Medulla oblongata (tissue), 1 donor: ENCODE measurements around the gene POLR1C.
A peak's percentile ranks its signal among the peaks of the same experiment; 100 is the strongest.
"Not testable (repeated sequence)": the region's sequence is repeated elsewhere in the genome, so short reads cannot be mapped to it uniquely, and the experiment has no call there.

Experiments
- DNase-seq: peaks from one replicate; pipeline ENCODE4 v3.0.0-alpha.2; 2015; ENCODE audit errors: extremely low spot score

POLR1C gene, protein sequence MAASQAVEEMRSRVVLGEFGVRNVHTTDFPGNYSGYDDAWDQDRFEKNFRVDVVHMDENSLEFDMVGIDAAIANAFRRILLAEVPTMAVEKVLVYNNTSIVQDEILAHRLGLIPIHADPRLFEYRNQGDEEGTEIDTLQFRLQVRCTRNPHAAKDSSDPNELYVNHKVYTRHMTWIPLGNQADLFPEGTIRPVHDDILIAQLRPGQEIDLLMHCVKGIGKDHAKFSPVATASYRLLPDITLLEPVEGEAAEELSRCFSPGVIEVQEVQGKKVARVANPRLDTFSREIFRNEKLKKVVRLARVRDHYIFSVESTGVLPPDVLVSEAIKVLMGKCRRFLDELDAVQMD

DNA sequence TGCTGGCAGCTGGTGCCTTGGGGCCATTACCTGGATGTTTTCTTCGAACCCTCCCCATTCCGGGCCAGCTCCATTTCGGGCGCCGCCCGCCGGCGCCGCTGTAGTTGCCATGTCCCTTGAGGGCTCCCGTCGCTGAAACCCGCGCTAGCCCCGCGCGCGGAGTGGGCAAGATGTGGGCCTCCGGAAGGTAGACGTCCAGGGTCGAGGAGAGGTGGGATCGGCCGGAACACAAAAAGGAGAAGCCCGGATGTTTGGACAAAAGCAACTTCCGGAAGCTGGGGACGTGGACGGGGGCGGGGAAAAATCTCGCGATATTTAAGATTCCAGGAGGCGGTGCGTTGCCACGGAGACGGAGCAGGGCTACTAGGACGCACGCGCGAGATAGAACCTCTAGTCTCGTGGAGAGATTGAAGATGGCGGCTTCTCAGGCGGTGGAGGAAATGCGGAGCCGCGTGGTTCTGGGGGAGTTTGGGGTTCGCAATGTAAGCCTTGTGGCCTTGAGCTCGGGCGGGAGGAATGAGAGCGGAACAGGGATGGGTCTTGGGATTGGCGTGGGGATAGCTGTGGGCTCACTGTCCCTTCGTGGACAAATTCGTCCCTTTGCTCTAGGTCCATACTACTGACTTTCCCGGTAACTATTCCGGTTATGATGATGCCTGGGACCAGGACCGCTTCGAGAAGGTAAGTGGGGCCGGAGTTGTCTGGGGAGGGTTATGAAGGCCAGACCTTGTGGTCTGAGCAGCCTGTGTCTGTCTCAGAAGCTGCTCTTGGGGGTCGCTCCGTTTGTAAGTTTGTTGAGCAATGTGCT lies at the start of gene POLR1C, which contains the start of gene YIPF3:
TSS of gene POLR1C (plus strand) at position 393 of the 808 bp plus-strand sequence. CDS start at position 414, 21 bp downstream.
TSS of gene YIPF3 (minus strand) at position 230 of the 808 bp plus-strand sequence. CDS start at position 111, 119 bp downstream.
- peak; percentile 99 for DNase-seq

DNA sequence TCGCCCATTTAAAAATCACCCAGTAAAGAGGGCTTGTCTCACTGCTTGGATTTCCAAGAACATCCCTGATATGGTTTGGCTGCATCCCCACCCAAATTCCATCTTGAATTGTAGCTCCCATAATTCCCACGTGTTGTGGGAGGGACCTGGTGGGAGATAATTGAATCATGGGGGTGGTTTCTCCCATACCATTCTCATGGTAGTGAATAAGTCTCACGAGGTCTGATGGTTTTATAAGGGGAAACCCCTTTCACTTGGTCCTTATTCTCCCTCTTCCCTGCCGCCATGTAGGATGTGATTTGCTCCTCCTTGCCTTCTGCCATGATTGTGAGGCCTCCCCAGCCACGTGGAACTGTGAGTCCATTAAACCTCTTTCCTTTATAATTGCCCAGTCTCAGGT lies 49.6 kb upstream of the POLR1C start:
- DNase-seq, result not testable (repeated sequence)

DNA sequence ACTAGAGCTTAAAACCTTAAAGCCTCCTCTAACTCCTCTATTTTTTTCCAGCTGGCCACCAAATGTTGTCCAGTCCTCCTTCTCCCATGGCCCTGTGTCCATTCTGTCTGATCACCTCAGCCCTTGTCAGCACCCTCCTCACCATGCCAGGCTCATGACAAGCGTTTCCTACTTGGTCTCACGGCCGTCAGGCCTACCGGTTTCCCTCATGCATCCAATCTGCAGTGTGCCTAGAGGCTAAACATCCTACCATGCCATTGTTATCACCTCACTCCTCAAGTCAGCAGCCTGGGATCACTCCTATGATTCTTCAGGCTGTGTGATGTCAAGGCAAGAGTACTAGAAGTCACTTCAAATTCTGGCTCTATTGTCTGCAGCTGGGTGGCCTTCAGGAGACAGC lies 49.1 kb upstream of the POLR1C start:
- no peak for DNase-seq

DNA sequence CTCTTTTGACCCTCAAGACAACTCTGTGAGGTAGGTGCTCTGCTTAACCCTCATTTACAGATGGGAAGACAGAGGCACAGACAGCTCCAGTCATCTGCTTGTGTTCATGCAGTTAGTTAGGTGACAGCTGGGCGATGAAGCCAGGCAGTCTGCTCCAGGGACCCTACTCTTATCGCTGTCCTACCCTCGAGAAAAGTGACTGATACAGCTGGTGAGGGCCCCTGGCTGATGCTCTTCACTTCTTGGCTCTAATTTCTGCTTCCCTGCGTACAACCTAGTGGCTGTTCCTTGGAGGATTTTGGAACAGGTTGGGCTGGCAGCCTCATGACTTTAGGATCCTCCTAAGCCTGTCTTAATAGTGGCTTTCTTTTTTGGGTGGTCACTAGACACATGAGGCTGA lies 48.6 kb upstream of the POLR1C start:
- no peak for DNase-seq

DNA sequence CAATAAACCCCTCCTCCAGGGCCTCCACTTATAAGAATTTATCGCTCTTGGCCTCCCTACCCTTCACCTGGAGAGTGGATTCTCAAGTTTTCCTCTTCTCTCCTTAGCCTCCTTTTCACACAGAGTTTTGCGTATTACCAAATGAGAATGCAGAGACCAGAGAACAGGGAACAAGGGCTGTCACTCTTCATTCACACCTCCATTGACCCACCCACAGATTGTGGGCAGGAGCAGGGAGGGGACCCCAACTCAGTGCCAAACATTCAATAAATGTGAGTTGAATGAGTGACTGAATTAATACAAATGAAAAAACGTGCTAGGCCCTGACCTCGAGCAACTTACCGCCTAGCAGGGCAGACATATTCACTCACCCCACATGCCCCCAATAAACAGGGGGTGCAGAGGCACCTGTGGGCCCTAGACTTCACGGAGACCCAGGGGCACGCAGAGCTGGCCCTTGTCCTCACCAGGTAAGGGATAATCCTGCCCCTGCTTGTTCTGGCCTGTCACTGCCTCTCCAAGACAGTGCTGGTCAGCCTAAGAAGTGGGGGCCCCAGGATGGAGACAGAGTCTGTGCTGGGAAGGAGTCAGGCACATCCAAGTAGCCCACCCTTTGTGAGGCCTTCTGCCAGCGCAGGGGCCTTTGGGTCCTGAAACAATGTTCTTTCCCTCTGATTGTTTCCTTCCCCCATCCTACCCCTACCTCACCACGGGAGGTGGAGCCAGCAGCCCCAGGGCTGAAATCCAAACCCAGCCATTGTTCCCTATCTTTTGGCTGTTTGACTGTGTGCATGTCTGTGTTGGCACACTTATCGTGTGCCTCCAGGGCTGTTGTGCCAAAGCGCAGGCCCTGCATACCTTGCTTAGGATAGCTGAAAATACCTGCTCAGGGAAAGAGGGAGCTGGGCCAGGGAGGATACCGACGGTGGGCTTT lies 47.9 kb upstream of the POLR1C start:
- no peak for DNase-seq

DNA sequence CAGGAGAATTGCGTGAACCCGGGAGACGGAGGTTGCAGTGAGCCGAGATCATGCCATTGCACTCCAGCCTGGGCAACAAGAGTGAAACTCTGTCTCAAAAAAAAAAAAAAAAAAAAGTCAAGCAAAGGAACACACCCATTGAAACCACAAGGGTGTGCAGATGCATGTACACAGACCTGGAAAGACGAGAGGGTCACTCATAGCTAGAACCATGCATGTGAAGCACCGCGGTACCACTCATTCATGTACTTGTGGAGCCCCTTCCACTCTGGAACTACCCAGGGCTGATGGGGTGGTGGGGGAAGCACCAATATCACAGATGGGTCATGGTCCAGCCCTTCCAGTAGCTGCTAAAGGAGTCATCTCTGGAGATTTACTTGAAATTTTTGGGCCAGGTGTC lies 46.9 kb upstream of the POLR1C start:
- DNase-seq, result no peak

DNA sequence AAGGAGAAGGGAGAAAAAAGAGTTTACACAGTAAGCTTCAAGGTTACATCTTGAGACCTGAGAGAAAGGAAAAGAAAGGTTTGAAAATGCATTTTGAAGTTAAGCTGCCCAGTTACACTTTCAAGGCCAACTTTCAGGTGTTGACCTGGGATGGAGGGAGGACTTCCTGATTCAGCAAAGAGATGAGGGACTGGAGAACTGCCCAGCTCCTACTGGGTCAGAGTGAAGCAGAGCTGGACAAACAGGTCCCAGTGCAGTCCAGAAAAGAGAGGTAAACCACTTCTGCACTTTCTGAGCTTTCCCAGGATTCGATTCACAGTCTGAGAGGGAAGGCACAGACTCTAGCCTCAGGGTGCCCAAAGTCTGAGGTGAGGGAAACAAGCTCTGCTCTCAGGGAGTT lies 45.5 kb upstream of the POLR1C start:
- no peak for DNase-seq

DNA sequence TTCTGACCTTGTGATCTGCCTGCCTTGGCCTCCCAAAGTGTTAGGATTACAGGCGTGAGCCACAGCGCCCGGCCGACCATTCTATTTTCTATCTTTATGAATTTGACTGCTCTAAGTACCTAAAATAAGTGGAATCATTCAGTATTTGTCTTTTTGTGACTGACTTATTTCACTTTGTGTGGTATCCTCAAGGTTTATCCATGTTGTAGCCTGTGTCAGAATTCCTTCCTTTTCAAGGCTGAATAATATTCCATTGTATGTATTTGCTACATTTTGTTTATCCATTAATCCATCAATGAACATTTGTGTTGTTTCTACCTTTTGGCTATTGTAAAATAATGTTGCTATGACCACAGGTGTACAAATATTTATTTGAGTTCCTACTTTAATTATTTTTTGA lies 44.4 kb upstream of the POLR1C start:
- no peak for DNase-seq

DNA sequence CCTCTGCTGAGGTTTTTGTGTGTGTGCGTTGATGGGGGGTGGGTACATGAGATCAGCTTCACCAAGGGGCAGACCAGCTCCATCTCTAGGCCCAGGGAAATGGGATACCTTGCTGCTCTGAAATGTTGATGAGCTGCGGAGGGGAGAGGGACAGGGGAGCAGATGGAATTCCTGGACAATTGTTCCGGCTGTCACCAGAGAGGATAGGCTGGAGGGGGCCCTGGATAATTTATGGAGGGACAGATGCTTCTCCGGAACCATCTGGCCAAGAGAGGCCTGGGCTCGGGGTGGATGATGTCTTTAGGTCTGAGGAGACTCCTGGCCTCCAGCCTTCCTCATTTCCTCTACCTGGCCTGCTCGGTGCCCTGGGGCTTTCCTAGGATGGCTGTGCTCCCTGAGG lies 41.4 kb upstream of the POLR1C start:
- DNase-seq, result no peak

DNA sequence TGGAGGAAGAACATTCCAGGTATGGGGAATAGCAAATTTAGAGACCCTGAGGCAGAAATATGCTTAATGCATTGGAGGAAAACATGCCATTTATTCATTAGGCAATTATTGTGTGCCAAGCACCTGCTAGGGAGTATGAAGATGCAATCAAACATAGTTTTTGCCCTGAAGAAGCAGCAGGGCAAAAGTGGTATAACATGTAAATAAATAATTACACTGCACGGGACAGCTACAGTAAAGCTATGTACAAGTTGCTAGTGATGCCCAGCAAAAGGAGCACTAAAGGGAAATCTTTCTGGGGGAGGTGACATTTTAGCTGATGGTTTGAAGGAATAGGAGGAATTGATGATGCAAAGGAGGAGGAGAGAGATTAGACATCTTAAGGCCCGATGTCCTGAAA lies 40.1 kb upstream of the POLR1C start:
- no peak for DNase-seq

DNA sequence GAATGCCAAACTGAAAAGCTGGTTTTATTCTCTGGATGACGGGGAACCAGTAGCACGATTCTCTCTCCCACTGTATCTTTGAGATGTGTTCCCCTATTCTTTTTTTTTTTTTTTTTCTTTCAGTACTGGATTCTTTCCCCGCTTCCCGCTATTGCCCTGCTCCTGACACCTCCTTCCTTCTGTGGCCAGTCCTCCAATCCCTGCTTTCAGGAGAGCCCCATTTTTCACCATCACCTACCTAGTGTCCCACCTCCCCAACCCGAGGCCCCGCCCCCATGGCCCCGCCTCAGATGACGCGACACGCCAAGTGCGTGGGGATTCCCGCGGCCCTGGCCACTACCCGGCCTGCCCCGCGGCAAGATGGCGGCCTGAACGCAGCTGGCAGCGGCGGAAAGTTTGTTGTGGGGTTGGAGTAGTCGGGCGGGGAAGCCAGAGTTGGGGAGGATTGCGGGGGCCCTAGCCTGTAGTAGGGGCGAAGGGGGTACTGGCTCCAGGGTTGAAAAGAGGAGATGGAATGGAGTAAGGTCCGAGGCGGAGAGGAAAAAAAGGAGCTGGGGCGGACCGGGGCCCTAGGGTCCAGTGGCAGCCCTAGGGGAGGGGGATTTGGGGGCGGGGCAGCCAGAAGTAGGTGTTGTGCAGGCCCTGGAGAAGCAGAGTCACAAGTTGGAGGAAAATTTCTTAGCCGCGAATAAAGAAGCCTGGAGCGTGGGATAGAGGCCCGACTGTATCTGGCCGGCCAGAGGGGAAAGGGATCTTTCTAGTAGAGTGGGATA lies 39.5 kb upstream of the POLR1C start, which contains the start of gene TJAP1:
TSS of gene TJAP1 (plus strand) at position 336 of the 773 bp plus-strand sequence. CDS start 21,432 bp downstream, outside the sequence.
- peak; percentile 94 for DNase-seq

DNA sequence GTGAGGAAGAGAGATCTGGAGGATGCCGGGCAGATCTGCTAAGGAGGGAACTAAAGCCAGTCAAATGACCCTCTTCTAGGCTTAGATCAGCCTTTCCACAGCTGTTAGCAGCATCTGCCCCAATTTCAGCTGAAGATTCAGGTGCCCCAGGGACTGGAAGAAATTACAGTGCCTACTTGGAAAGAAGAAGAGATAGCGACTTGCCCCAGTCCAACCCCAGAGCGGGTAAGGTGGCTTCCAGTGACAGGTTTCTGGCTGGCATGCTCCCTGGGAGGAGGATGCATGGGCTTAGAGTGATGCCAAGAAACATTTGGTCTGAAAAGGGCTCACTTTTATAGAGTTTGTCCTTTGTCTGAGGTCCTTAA lies 38.9 kb upstream of the POLR1C start:
- DNase-seq, result no peak

DNA sequence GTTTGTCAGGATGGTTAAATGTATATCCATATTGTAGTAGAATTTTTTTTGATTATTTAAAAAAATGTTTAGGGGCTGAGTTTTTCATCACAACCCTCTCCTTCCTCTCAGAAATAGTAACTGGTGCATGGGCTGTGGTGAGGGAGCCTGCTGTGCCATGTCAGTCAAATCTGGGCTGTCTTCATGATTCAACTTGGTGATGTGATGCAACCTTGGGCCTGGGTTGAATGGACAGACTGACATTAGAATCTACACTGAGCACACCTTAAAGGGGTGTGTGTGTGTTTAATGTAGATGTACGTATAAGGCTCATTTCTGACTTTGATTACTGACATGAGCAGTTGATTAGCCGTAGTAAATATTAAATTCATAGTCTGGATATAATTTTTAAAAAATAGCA lies 35.8 kb upstream of the POLR1C start:
- no peak for DNase-seq

DNA sequence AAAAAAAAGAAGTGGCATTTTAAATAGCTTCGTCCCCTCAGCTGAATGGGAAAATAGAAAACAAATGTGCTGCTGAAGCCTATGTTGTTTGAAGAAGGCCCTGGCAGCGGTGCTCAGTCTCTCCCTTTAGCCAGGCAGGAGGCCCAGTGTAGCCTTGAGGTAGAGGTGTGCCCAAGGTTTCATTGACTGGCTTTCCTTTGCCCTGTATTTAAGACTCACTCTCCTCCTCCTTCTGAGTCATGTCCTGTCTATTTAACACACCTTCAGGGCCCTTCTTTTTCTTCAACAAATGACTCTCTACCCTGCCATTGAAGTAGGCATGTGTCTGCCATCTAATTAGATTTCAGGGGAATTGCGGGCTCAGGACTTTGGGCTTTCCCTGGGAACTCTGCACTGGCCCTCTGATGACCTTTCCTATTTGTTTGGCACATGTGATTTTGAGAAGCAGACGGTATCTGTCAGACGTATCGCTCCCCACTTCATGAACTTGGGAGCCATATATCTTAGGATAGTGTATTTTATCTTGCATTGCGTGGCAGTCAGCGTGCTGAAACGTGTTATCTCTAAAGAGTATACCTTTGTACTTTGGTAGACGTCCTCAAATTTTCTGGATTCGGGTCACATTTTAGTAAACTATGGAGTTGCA lies 35.2 kb upstream of the POLR1C start:
- DNase-seq, result no peak

DNA sequence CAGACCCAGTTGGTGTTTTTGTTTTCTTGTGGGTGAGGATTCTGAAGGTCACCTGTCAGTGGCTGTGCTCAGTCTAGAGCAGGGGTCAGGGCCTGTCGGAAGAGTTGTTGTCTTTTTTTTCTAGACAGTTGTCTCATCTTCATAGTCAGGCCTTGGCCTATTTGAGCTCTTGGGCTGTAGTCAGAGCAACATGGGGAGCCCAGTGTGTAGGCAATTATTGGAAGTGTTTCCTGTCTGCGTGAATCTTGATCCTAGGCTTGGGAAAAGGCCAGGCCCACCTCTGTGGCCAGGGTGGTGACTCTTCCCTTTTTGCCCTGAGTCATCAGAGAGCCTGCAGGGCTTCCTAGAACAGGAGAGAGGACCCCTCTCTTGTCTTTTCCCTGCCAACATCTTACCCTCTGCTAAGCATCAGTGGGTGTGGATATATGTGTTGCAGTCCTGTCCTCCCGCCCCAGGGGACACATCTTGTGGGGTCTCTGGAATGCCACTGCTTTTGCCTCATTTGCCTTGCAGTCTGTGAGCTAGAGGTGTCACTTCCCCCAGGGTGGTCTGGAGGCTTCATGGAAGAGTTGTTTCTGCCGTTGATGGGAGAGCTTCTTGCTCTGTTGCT lies 28.1 kb upstream of the POLR1C start:
- no peak for DNase-seq

DNA sequence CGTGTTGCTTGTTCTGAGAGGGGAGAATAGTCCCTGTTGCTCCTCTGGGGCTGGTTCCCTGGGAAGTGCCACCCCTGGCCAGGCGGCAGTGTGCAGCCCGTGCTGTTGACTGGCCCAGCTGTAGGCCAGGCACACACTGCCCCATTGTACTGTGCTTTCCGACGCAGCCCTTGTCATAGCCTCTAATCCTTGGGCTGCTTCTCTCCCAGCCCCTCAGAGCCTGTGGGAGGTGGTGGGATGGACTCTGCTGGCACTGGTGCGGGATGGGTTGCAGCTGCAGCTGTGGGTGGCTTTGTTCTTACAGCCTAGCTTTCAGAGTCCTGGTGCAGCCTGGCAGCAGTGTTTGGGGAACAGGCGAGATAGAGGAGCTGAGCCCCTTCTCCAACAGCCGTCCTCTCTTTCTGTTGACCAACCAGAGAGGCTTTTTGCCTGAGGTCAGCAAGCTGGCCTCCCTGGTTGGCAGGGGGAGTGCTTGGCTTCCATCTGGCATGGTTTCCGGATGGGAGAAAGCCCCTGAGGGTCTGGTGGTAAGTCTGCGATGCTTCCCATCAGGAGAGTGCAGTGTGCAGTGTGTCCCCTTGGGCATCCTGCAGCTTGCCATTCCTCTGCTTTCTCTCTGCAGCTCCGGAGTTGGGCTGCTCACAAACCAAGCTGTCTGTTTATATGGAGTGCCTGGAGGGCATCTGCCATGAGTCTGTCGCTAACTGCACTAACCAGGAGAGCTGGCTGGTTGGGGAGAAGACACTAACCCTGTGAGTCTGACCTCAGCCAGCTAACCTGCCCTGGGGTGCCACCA lies 27.4 kb upstream of the POLR1C start:
- peak; percentile 96 for DNase-seq

DNA sequence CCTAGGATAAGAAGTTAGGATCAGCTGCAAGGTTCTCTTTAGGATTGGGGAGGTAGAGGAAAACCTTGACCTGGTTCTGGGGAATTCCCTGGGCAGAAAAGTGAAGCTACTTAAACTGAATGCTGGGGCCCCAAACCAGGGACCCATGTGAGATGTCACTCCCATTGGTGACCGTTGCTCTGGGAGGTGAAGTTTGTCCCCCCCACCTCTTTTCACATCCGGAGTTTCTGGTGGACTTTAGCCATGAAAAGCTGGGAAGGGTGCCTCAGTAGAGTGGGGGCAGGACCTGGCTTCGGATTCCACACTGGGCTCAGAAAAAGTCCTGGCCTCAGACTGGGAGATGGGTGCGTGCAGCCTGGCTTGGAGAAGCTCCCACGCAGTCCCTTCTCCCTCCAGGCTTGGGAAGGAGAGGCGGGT lies 26.4 kb upstream of the POLR1C start:
- peak; percentile 46 for DNase-seq

DNA sequence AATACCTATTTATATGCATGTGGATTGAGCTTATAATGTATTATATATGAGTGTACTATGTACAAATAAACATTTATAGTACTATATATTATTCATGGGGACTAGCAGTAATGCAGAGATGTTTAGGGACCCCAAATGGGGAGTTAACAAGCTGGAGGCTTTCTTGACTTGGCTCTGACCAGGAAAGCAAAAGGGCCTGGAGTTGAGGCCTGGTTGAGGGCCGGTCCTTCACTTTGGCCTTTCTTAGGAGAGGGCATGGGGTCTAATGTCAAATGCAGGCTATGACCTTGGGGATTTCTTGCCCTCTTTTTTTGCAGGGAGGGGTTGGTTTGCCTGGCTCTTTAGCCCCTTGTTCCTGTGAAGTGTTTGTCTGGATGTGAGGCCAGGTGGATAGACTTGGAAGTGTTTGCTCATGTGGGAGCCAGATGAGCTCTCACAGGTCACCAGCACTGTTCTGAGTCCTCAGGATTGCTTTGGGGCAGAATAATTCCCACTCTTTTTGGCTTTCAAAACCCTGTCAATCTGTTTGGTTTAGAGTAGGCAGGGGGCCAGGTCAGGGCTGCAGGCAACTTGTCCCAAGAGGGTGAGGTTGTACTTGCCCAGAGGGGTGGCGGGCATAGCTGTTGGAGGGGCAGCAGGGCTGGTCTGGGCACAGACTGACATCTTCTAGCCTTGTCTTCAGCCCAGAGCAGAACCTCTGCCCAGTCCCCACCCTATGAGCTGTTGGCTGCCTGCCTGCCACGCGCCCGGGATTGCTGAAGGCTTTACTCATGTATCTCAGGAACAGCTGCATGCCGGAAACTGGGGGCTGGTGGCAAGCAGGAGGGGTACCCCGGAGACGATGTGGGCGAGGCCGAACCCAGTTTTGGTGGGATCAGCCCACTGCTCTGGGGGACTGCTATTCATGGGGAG lies 24.9 kb upstream of the POLR1C start:
- peak; percentile 94 for DNase-seq
